Activated CD4-positive, CD25-positive, alpha-beta regulatory T cell (primary cell): ENCODE measurements around the gene GGPS1.
"Not testable (repeated sequence)": the region's sequence is repeated elsewhere in the genome, so short reads cannot be mapped to it uniquely, and the experiment has no call there.

Experiments used
- DNase-seq, 4 experiments: peaks; one replicate each; lab custom pipeline; 2025; lab: John Stamatoyannopoulos, UW

GGPS1 gene

GRCh38 chr1:235328271-235329138 is at the start of gene GGPS1:
Gene GGPS1, plus strand, starts transcription at chr1:235328570. Its CDS starts 6,695 bp downstream, at chr1:235335265.
- DNase-seq, result peak; percentile 97

DNA sequence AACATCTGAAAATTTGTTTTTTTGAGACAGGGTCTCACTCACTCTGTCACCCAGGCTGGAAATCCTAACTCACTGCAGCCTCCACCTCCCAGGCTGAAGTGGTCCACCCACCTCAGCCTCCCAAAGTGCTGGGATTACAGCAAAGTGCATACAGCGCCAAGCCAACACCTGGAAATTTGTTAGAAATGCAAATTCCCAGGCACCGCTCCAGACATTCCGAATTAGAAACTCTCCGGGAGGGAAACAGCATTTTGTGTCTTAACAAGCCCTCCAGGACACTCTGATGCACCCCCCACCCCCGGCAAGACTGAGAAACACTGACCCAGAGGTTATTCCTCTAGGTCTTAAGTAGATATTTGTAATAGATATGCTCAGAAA is 49.5 kb upstream of the GGPS1 start:
- DNase-seq, result no peak

DNA sequence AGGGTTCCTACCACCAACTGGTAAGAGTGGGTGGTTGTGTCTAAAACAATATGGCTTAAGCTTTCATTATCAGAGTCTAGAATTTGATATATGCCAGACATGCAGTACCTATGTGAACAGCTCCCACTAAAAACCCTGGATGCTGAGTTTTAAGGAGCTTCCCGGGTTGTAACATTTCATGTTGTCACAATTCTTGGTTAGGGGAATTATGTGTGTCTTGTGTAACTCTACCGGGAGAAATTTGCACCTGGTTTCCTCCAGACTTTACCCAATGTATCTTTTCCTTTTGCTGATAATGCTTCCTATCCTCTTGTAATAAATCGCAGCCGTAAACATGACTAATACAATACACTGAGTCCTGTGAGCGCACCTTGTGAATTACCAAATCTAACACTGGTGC is 48.7 kb upstream of the GGPS1 start:
- DNase-seq, result no peak

DNA sequence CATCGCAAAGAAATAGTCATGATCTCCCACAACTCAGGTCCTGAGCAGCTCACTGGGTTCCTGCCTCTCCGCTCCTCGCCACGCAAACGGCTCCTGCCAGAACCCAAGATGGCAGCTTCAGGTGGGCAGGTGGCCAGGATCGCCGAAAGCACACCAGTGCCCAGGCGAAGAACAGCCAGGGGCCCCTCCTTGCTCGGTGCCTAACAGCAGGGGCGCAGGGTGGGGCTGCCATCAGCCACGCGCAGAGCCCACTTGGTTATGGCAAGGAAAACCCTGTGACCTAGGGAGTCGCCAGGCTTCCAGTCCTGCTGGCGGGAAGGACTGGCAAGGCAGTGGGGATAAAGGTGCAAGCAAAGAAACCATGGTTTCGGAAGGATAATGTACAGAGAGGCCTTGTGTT is 47.9 kb upstream of the GGPS1 start:
- DNase-seq, result no peak

- not testable (repeated sequence) for DNase-seq
These were observed 44.7 kb upstream of the GGPS1 start for GRCh38 chr1:235283636-235284035.

- no peak for DNase-seq
These were observed 44.1 kb upstream of the GGPS1 start for GRCh38 chr1:235284231-235284769.

DNA sequence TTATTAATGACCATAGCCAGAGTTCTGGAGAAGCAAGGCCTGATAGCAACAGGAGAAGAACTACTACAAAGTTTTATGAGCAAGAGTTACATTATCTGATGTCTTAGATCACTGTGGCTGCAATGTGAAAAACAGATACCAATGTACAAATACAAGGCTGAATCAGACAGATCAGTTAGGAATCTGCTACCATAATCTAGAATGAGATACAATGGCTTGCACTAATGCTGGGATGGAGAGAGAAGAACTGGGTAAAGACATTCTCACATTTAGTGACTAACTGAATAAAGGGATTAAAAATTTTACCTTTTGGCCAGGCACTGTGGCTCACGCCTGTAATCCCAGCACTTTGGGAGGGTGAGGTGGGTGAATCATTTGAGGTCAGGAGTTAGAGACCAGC is 41.7 kb upstream of the GGPS1 start:
- DNase-seq, result no peak

- DNase-seq, result no peak
These were observed 41.0 kb upstream of the GGPS1 start for GRCh38 chr1:235287208-235287882.

- DNase-seq, result no peak
These were observed 38.3 kb upstream of the GGPS1 start for GRCh38 chr1:235289859-235290739.

DNA sequence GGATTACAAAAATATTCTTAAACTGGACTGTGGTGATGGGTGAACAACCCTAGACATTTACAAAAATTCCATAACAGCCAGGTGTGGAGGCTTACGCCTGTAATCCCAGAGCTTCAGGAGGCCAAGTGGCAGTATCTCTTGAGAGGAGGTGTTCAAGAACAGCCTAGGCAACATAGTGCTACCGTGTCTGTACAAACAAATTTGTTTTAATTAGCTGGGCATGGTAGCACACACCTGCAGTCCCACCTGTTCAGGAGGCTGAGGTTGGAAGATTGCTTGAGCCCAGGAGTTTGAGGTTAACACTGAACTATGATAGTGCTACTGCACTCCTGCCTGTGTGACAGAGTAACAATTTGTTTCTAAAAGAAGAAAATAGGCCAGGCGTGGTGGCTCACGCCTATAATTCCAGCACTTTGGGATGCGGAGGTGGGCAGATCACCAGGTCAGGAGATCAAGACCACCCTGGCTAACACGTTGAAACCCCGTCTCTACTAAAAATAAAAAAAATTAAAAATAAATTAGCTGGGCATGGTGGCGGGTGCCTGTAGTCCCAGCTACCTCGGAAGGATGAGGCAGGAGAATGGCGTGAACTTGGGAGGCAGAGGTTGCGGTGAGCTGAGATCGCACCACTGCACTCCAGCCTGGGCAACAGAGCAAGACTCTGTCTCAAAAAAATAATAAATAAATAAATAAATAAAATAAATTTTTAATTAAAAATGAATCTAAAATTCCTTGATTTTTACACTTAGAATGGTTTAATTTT is 37.4 kb upstream of the GGPS1 start:
- DNase-seq, result no peak

DNA sequence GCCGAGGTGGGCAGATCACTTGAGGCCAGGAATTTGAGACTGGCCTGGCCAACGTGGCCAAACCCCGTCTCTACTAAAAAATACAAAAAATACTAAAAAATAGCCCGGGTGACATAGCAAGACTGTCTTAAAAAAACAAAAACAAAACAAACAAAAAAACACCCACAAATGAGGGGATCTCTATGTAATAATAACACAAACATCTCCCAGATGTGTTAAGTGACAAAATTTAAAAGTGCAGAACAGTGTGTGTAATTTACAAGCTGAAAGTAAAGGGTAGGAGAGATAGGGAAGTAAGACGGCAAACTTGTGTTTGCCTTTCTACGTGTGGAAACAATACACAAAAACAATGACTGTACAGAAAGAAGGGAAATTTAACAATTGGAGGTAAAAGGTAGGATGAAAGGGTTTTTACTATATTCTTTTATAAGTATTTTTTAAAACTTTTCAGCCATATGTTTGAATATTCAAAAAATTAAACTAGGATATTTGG is 36.7 kb upstream of the GGPS1 start:
- DNase-seq, result no peak

DNA sequence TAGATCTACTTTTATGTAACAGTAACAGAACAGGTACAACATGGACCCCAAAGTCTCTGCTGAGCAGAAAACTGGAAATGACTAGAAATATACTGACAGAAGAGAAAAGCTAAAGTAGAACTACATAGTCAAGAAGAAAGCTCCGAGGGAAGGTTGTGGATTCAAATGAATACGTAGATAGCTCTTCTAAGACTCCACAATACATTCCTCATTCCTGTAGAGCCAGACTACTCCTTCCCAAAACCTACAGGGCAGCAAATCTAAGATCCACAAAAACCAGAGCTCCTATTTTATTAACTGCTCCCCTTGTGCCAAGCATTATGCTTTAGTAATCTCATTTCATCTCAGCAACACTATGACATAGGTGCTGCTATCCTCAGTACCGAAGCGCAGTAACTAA is 35.6 kb upstream of the GGPS1 start:
- DNase-seq, result no peak

- DNase-seq, result no peak
These were observed 34.9 kb upstream of the GGPS1 start for GRCh38 chr1:235293322-235293942.

GRCh38 chr1:235295902-235296350 is 32.4 kb upstream of the GGPS1 start:
- no peak for DNase-seq

DNA sequence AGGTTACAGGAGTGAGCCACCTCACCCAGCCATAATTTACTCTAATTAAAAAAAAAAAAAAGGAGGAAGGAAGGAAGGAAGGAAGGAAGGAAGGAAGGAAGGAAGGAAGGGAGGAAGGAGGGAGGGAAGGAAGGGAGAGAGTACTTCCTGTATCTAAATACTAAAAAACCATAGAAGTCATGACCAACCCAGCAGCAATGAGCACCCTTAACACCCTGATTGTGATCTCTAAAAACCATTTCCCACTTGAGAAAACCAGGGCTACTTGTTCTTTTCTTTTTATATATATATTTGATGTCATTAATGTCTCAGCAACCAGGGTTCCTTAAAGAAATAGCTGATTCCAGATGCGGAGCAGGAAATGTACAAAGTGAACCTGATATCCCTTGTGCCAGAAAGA is 31.6 kb upstream of the GGPS1 start:
- no peak for DNase-seq

DNA sequence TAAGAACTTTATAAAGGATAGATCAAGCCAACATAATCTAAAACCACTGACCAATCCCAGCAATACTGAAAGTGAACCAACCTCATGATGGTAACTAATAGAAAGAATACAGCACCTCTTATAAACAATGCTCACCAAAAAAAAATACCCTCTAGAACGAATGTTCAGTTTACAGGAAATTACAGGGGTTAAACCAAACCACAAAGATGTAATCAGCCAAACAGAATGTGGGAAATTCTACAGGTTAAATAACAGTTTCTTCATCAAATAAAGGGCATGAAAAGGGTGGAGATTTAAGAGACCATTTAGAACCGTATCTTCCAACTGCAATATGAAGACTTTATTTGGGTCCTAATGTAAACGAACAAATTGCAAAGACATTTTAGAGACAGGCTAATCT is 30.8 kb upstream of the GGPS1 start:
- no peak for DNase-seq

- DNase-seq, result no peak
These were observed 29.6 kb upstream of the GGPS1 start for GRCh38 chr1:235298758-235299157.

DNA sequence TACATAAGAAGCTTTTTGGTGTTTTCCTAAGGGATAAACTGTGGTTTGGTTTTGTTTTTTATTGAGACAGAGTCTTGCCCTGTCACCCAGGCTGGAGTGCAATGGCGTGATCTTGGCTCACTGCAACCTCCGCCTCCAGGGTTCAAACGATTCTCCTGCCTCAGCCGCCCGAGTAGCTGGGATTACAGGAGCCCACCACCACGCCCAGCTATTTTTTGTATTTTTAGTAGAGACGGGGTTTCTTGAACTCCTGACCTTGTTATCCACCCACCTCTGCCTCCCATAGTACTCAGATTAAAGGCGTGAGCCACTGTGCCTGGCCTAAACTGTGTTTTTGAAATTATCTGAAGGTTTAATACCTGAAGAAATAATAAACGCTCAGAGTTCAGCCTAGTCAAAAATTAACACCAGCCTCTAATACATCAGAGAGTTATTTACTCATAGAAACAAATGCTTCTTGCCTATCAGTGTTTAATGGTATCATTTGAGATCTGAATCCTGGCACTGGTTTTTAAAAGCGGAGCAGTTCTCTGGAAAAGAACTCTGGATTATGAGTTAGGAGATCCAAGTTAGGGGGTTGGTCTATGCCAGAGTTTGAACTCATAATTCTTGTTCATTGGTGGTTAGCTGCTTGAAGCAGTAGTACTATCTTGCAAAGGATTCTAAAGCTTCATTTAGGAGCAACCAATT is 29.1 kb upstream of the GGPS1 start:
- no peak for DNase-seq

DNA sequence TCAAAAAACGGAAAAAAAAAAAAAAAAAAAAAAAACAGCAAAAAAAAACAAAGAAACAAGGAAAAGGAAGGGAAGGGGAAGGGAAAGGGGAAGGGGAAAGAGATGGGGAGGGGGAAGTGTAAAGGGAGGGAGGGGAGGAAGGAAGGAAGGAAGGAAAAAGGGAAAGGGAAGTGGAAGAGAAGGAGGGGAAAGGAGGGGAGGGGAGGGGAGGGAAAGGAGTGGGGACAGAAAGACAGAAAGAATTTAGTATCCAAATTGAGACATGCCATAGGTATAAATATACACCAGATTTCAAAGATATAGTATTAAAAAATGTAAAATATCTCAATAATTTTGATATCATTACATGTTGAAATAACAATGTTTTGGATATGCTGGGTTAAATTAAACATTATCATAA is 26.2 kb upstream of the GGPS1 start:
- no peak for DNase-seq
